ENCODE data around the gene AQP11. TPM values are rescaled to one million over a fixed set of nuclear protein-coding genes. Genes with fewer than 3 reads are reported as not detected.
"Not testable (repeated sequence)": the region's sequence is repeated elsewhere in the genome, so short reads cannot be mapped to it uniquely, and the experiment has no call there.

Gene AQP11
- total RNA-seq, 1 donor from 2014 or later = 0.61 TPM

- Histone ChIP-seq H3K4me3 (no peak overlapping the region), H3K27ac (no peak overlapping the region), H3K36me3 (no peaks in the 10 kb centered on the region), H3K27me3 (no peaks in the 10 kb centered on the region), H3K9me3 (no peaks in the 10 kb centered on the region), H3K4me1 (no peaks in the 10 kb centered on the region)
- no peak for TF ChIP-seq CTCF (IDR thresholded peaks at IDR 0.05)
- no peak for ATAC-seq
- no peak for DNase-seq
- intact Hi-C loops (cut with DNase I) = no loop called here
These were observed 21.4 kb upstream of the AQP11 start for GRCh38 chr11:77568306-77568705.

- no peaks in the 10 kb centered on the region for H3K36me3 ChIP-seq
- H3K4me3 ChIP-seq = no peak overlapping the region
- no peaks in the 10 kb centered on the region for H3K27me3 ChIP-seq
- intact Hi-C loops (cut with DNase I) = no loop called here
- DNase-seq (no peak), ATAC-seq (no peak)
- no peak overlapping the region for H3K27ac ChIP-seq
- H3K4me1 ChIP-seq = no peaks in the 10 kb centered on the region
- no peaks in the 10 kb centered on the region for H3K9me3 ChIP-seq
- TF ChIP-seq CTCF (IDR thresholded peaks at IDR 0.05) = no peak
These were observed 20.7 kb upstream of the AQP11 start for GRCh38 chr11:77568916-77569675.

- Histone ChIP-seq H3K9me3 (no peaks in the 10 kb centered on the region), H3K27ac (no peak overlapping the region), H3K27me3 (no peaks in the 10 kb centered on the region), H3K4me3 (no peak overlapping the region), H3K36me3 (no peaks in the 10 kb centered on the region), H3K4me1 (no peaks in the 10 kb centered on the region)
- no peak for DNase-seq
- no peak for ATAC-seq
- intact Hi-C loops (cut with DNase I) = no loop called here
- no peak for TF ChIP-seq CTCF (IDR thresholded peaks at IDR 0.05)
These were observed 20.1 kb upstream of the AQP11 start for GRCh38 chr11:77569676-77570070.

- intact Hi-C loops (cut with DNase I); H3K9me3 ChIP-seq; ATAC-seq; H3K27ac ChIP-seq; H3K27me3 ChIP-seq; DNase-seq; H3K4me3 ChIP-seq; H3K36me3 ChIP-seq; H3K4me1 ChIP-seq: not testable (repeated sequence)
These were observed 18.9 kb upstream of the AQP11 start for GRCh38 chr11:77570896-77571295.

- intact Hi-C loops (cut with DNase I); ATAC-seq; H3K4me1 ChIP-seq: not testable (repeated sequence)
These were observed 14.3 kb upstream of the AQP11 start for GRCh38 chr11:77575428-77575827.

GRCh38 chr11:77580712-77581337 is 8.9 kb upstream of the AQP11 start:
- DNase-seq (no peak), ATAC-seq (no peak)
- H3K9me3 ChIP-seq = no peaks in the 10 kb centered on the region
- H3K4me1 ChIP-seq = no peaks in the 10 kb centered on the region
- intact Hi-C loops (cut with DNase I) = no loop called here
- H3K27ac ChIP-seq = no peak overlapping the region
- H3K4me3 ChIP-seq = no peak overlapping the region
- no peaks in the 10 kb centered on the region for H3K36me3 ChIP-seq
- H3K27me3 ChIP-seq = no peaks in the 10 kb centered on the region
- TF ChIP-seq CTCF (IDR thresholded peaks at IDR 0.05) = no peak

More at GRCh38 chr11:77575428-77575827, 14.3 kb upstream of the AQP11 start:
- not testable (repeated sequence) for H3K4me3 ChIP-seq, H3K27me3 ChIP-seq, DNase-seq, H3K9me3 ChIP-seq, H3K36me3 ChIP-seq, H3K27ac ChIP-seq

Measured in upper lobe of right lung (tissue), 1 donor.